ENCODE results near the gene CRABP2. TPM values are rescaled to one million over a fixed set of nuclear protein-coding genes. Genes with fewer than 3 reads are reported as not detected.

CRABP2 gene
- total and polyA plus RNA-seq, 2 of the 13 experiments (the other 11 are each of a cell fraction or from before 2014, with no cell fraction given): 0.40 to 0.60 TPM

DNA sequence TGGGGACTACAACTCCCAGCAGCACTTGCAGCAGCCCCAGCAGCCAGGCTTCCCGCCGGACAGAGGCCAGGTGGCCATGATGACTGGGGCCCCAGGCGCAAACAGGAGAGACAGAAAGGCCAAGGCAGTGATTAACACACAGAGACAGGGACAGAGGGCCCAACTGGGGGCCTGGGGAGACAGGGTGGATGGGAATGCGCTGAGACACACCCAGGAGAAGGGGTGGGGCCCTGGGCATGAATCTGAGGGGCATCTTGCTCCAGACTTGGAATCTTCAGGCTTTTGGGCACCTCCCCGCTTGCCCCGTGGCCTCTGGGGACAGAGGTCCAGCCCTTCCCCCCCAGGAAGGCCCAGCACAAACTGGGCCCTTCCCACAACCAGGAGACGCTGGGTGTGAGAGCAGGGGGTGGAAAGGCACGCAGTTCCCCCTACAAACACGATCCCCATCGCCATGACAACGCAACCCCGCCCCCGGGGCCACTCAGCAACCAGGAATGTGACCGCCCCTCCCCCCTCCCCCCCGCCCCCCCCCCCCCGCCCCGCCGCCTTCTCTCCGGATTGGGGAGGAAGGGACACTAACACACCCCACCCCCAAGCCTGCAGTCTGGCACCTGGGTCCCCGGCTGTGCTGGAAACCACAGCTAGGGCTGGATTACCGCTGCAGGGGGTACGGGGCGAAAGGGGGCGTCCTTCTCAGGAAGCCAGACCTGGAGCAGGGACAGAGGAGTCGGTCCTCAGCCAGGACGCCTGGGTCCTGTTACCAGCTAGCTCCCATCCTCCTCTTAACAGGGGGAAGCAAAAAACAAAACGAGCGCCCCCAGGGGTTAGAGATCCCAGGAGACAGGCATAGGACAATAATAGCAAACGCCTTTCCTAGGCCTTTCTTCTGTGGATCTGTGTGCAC lies 41.6 kb upstream of the CRABP2 start (continued):
- TF ChIP-seq HDAC2 (CRISPR knock-in tag; IDR thresholded peaks at IDR 0.05): 0 out of 2 replicates have a peak, but pooled peaks have one; percentile 25
- TF ChIP-seq ZNF335 (CRISPR knock-in tag; IDR thresholded peaks at IDR 0.05): peak; percentile 84
- TF ChIP-seq MIER2 (CRISPR knock-in tag; IDR thresholded peaks at IDR 0.05): no peak
- TF ChIP-seq EP300 (IDR thresholded peaks at IDR 0.05; ENCODE audit: low read depth in 2 of 2, low read length in 2 of 2): peak; percentile 20 to 48; a peak in 2 of 4 replicates
- TF ChIP-seq EP300 (CRISPR knock-in tag; IDR thresholded peaks at IDR 0.05; ENCODE audit: borderline replicate concordance): no peak
- no peak for TF ChIP-seq ZNF253 (CRISPR knock-in tag; IDR thresholded peaks at IDR 0.05; ENCODE audit: borderline replicate concordance)
- no peak for TF ChIP-seq CENPT (CRISPR knock-in tag; IDR thresholded peaks at IDR 0.05; ENCODE audit: low read depth)
- TF ChIP-seq ZNF616 (CRISPR knock-in tag; IDR thresholded peaks at IDR 0.05; ENCODE audit: low read depth): no peak
- TF ChIP-seq ZNF207 (IDR thresholded peaks at IDR 0.05; ENCODE audit: borderline replicate concordance): no peak
- TF ChIP-seq, protein P1, sequence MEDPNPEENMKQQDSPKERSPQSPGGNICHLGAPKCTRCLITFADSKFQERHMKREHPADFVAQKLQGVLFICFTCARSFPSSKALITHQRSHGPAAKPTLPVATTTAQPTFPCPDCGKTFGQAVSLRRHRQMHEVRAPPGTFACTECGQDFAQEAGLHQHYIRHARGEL (CRISPR knock-in tag; IDR thresholded peaks at IDR 0.05): no peak
- no peak for TF ChIP-seq ZNF567 (CRISPR knock-in tag; IDR thresholded peaks at IDR 0.05; ENCODE audit: borderline replicate concordance)
- TF ChIP-seq ELF3 (CRISPR knock-in tag; IDR thresholded peaks at IDR 0.05): peak; percentile 34; the same call in 1 of the 2 replicates
- TF ChIP-seq SP2 (CRISPR knock-in tag; IDR thresholded peaks at IDR 0.05): no peak
- TF ChIP-seq HNF4G (IDR thresholded peaks at IDR 0.05; ENCODE audit: borderline replicate concordance, low read depth, low read length): peak; percentile 49; the same call in 1 of the 2 replicates
- TF ChIP-seq HNF4G (CRISPR knock-in tag; IDR thresholded peaks at IDR 0.05; ENCODE audit: borderline replicate concordance, low read depth): no peak
- no peak for TF ChIP-seq KDM1A (CRISPR knock-in tag; IDR thresholded peaks at IDR 0.05)
- no peak for TF ChIP-seq SAFB2 (CRISPR knock-in tag; IDR thresholded peaks at IDR 0.05; ENCODE audit: borderline replicate concordance, low read depth)
- no peak for TF ChIP-seq BHLHE40 (IDR thresholded peaks at IDR 0.05; ENCODE audit: low read length)
- no peak for TF ChIP-seq TBL1XR1 (IDR thresholded peaks at IDR 0.05; ENCODE audit: borderline replicate concordance, low read length, partially characterized antibody)
- no peak for TF ChIP-seq TRIM24 (CRISPR knock-in tag; IDR thresholded peaks at IDR 0.05)
- no peak for TF ChIP-seq CEBPB (IDR thresholded peaks at IDR 0.05; ENCODE audit: borderline replicate concordance, low read depth, low read length)
- no peak for TF ChIP-seq BRD4 (CRISPR knock-in tag; IDR thresholded peaks at IDR 0.05)
- TF ChIP-seq ZSCAN30 (CRISPR knock-in tag; IDR thresholded peaks at IDR 0.05): no peak
- no peak for TF ChIP-seq ZFYVE20 (CRISPR knock-in tag; IDR thresholded peaks at IDR 0.05; ENCODE audit: borderline replicate concordance, low read depth)
- no peak for TF ChIP-seq SNAPC2 (CRISPR knock-in tag; IDR thresholded peaks at IDR 0.05)
- TF ChIP-seq, protein P2, sequence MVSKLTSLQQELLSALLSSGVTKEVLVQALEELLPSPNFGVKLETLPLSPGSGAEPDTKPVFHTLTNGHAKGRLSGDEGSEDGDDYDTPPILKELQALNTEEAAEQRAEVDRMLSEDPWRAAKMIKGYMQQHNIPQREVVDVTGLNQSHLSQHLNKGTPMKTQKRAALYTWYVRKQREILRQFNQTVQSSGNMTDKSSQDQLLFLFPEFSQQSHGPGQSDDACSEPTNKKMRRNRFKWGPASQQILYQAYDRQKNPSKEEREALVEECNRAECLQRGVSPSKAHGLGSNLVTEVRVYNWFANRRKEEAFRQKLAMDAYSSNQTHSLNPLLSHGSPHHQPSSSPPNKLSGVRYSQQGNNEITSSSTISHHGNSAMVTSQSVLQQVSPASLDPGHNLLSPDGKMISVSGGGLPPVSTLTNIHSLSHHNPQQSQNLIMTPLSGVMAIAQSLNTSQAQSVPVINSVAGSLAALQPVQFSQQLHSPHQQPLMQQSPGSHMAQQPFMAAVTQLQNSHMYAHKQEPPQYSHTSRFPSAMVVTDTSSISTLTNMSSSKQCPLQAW (CRISPR knock-in tag; IDR thresholded peaks at IDR 0.05): no peak
- TF ChIP-seq, protein P3, sequence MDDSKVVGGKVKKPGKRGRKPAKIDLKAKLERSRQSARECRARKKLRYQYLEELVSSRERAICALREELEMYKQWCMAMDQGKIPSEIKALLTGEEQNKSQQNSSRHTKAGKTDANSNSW (CRISPR knock-in tag; IDR thresholded peaks at IDR 0.05; ENCODE audit: borderline replicate concordance): no peak
- TF ChIP-seq ZNF605 (CRISPR knock-in tag; IDR thresholded peaks at IDR 0.05): no peak
- 0 out of 2 replicates have a peak, but pooled peaks have one; percentile 45 for TF ChIP-seq ZNF772 (CRISPR knock-in tag; IDR thresholded peaks at IDR 0.05)
- no peak for TF ChIP-seq CENPX (CRISPR knock-in tag; IDR thresholded peaks at IDR 0.05)
